ENCODE measurements around the gene CSRP2.

The CSRP2 gene

DNA sequence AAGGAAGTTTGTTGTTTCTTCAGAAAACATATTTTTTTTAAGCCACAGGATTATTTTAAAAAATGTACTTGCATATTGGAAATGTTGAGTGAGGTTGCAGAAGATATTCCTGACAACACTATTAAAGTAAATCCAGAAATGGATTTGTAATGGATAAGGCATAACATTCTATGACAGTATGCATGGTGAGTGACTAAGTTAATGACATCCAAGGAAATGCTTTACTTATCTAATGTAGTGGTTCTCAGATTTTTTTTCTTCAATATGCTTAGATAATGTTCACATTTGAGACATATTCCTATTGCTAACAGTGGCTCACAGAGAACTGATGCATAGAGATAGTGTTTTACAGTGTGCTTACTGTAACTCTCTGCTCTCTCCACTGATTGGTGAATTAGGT lies 65.6 kb downstream of the CSRP2 start:
- no peak overlapping the region for H3K4me3 ChIP-seq (ENCODE audit: control insufficient read depth, low read depth, low read length)
- DNase-seq (ENCODE audit: low read depth): no peak
- TF ChIP-seq, protein P1, sequence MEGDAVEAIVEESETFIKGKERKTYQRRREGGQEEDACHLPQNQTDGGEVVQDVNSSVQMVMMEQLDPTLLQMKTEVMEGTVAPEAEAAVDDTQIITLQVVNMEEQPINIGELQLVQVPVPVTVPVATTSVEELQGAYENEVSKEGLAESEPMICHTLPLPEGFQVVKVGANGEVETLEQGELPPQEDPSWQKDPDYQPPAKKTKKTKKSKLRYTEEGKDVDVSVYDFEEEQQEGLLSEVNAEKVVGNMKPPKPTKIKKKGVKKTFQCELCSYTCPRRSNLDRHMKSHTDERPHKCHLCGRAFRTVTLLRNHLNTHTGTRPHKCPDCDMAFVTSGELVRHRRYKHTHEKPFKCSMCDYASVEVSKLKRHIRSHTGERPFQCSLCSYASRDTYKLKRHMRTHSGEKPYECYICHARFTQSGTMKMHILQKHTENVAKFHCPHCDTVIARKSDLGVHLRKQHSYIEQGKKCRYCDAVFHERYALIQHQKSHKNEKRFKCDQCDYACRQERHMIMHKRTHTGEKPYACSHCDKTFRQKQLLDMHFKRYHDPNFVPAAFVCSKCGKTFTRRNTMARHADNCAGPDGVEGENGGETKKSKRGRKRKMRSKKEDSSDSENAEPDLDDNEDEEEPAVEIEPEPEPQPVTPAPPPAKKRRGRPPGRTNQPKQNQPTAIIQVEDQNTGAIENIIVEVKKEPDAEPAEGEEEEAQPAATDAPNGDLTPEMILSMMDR (conservative IDR thresholded peaks at IDR 0.05; ENCODE audit: control insufficient read depth, insufficient read depth, low read depth, low read length): no peak

DNA sequence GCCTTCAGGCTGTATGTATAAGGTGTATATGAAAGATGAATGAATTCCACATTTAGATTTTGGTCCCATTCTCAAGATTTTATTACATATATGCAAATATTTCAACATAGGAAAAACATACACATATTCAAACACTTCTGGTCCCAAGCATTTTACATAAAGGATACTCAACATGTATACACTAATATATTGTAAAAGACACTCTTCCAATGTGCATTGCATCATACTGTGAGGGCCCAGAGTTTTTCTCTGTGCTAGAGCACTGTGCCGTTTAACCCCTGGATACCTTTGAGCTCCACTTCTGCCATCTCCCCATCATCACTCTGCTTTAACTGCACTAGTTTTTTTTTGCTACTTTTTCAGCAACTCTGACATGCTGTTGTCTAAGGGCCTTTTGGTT lies 66.8 kb downstream of the CSRP2 start:
- TF ChIP-seq, protein P1 (conservative IDR thresholded peaks at IDR 0.05; ENCODE audit: control insufficient read depth, insufficient read depth, low read depth, low read length): no peak
- no peak overlapping the region for H3K4me3 ChIP-seq (ENCODE audit: control insufficient read depth, low read depth, low read length)
- no peak for DNase-seq (ENCODE audit: low read depth)

DNA sequence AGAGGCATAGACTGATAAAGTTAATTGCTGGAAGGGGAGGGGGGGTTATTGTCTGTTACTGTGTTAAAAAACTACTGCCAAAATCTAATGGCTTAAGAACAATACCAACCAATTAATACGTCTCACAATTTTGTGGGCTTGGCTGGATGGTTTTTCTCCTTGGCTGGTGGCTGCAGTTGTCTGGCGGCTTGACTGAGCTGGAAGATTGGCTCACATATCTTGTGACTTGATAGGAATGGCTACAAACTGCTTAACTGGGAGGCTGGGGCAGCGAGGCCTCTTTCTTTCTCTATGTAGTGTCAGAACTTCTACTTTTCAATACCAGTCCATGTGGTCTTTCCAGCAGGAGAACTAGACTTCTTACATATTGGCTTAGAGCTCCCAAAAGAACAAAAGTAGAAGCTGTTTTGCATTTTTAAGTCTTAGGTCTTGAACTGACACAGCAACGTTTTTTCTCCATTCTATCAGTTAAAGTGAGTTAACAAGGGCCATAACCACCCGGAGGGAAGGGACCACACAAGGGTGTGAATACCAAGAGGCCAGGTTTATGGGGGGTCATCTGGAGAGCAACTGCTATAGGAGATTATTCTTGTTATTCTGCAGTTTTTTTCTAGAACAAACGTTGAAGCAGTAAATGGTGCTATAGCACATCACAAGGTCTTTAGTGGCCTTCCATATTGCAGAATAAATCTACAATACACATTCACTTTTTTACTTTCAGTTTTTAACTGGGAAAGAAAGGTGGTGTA lies 68.0 kb downstream of the CSRP2 start:
- H3K4me3 ChIP-seq (ENCODE audit: control insufficient read depth, low read depth, low read length): no peak overlapping the region
- TF ChIP-seq, protein P1 (conservative IDR thresholded peaks at IDR 0.05; ENCODE audit: control insufficient read depth, insufficient read depth, low read depth, low read length): no peak
- no peak for DNase-seq (ENCODE audit: low read depth)

Data from fibroblast of mammary gland (primary cell).